Inflammatory macrophage (primary cell): ENCODE measurements around the gene PDZD7.

Source experiments
- DNase-seq, 2 donors: peaks; one replicate each; pipeline ENCODE4 v3.0.0-alpha.2; 2020 to 2022

The PDZD7 gene

DNA sequence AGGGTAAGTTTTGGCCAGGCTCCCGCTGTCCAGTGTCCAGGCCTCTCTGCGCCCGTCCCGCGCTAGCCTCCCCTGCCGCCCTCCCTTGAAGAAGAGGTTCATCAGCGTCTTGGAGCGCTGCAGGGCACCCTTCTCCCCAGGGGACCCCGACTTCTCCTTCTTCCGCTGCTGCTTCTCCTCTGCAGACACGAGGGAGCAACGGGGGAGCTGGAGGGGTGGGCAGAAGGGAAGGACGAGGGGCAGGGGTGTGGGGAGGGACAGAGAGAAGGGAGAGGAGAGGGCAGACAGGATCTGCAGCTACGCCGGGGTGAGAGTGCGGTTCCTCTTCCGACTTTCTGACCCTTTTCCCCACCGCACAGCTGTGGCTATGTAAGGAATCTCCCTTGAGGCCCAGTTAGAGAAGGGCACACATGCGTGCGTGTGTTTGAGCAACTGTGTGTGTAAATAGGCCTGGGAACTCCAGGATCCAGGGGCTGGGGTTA, 12.8 kb downstream of the PDZD7 start:
- DNase-seq, result peak in 1 of 2 donors; percentile 54

DNA sequence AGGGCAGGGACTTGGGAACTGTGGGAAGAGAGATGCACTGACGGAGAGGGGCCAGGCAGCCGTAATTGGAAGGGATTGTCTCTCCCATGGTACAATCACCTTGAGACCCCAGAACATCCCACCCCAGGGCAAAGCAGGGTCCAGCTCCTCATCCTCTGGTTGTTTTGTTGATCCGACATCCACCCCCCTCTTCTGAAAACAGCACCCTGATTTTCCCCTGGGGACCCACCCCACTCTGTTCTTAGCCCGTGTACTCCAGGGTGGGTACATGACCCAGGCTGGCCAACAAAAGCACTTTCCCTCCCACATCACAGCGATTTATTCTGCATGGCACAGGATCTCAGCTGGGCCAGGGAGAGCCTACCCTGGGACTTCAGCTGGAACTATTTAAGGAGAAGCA, 14.1 kb downstream of the PDZD7 start:
- DNase-seq, result no peak

DNA sequence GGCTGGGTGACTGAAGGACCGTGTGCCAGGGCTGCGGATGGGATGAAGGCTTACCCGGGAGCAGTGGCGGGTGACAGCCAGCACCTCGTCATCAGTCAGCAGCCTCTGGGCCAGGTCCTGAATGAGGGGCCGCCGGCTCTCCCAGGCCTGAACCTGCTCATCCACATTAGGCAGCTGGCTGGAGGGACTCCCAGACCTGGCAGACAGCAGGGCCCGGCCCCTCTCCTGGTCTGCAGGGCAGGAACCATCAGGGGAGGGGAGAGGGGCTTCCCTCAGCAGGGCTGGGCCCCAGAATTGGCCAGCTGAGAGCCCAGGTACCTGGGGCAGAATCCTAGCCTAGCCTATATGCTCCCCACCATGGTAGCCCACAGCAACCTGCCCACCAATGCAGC, 15.4 kb downstream of the PDZD7 start:
- DNase-seq, result no peak

DNA sequence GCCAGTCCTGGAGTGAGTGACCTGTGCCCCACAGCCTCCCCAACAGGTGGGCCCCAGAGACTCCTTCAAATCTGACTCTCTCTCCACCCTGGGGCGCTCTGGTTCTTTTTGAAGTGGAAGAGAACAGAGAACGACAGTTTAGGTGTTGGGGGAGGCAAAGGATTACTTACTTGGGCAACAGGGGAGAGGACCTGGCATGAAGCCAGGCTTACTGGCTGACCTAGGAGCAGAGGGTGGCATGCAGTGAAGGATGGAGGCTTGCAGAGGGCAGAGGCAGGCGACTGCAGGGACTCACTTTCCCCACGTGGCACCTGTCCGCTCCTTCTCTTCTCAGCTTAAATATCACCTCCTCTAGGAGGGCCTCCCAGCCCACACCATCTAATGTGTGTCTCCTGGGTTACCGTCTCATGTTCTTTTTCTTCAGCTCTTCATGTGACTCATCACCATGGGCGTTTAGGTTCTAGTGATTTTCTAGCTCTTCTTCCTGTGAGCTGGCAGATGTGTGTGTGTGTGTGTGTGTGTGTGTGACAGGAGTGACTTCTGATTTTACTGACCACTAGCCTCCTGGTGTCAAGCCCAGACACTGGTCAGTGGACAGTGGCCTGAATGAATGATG, 15.9 kb downstream of the PDZD7 start:
- DNase-seq, result peak; percentile 53 to 60

DNA sequence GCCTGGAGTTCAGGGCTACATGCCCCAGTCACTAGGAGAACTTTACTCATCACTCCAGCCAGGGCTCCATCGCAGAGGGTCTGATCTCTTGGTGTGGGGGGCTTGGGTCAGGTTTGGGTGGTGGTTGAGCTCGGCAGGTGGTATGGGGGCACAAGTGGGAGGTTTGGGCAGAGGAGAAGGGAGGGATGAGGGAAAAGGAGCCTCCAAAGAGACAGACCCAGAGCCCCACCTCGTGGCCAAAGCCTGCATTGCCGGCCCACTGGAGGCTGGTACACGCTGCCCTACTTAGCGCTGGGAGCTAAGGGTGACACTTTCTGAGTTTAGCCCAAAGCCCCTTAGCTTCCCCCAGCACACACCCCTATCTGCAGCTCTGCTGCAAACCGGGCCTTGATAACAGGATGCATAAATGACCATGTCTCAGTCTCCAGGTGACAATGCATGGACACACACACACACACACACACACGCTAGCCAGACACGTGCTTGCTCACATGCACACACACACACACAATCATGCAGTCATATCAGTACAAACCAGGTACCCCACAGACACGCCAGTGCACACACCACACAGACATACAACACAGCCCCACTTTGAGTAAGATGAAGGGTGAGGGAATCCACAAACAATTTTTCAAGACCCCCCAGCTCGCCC, 16.6 kb downstream of the PDZD7 start:
- DNase-seq, result peak; percentile 72 to 75

DNA sequence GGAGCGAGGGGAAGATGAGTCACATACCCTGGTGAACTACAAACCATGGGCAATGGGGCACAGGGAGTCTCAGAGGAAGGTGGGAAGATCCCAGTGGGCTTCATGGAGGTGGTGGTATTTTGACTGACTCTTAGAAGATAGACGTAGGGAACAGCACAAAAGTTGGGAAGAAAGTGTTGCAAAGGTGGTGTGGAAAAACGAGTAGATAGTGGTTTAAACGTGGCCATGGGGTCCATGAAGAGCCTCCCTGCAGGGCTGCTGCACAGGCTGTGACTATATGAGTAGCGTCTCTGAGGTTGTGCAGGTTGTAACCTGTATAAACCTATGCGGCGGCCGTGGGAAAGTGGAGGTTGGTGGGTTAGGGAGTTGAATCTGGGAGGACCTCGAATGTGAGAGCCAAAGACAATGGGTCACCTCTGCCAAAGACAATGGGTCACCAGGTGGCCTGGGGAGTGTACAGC, 17.5 kb downstream of the PDZD7 start:
- no peak for DNase-seq

DNA sequence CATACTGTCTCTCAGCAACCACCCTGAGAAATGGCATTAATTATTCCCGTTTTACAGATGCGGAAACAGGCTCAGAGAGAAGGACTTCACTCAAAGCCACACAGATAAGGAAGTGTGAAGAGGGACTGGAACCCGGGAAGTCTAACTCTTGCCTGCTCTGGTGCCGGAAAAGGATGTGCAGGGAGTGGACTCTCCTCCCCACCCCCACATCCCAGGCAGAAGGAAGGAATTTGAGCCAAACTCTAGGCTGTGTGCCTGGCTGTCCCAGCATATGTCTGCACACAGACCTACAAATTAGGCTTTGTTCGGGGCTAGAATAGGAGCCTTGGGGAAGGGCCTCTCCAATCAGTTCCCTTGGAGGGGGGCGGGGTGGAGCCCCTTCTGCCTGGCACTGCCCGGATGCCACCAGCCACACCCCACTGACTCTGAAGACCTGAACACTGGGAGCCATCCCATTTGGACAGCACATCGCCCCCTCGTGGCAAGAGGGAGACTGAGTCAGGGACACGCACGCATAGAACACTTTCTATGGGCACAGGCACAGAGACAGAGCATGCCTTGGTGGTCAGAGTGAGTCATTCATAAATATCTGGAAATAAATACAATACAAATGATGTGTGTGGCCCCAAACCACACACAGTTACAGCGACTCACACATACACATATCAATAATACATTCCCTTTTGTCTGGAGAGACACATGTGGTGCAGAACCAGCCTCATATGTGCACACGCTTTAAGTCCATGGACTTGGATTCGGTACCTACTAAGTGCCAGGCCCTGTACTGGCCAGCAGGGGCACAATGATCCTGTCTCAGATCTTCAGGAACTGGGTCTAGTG, 18.2 kb downstream of the PDZD7 start:
- peak; percentile 76 to 84 for DNase-seq

DNA sequence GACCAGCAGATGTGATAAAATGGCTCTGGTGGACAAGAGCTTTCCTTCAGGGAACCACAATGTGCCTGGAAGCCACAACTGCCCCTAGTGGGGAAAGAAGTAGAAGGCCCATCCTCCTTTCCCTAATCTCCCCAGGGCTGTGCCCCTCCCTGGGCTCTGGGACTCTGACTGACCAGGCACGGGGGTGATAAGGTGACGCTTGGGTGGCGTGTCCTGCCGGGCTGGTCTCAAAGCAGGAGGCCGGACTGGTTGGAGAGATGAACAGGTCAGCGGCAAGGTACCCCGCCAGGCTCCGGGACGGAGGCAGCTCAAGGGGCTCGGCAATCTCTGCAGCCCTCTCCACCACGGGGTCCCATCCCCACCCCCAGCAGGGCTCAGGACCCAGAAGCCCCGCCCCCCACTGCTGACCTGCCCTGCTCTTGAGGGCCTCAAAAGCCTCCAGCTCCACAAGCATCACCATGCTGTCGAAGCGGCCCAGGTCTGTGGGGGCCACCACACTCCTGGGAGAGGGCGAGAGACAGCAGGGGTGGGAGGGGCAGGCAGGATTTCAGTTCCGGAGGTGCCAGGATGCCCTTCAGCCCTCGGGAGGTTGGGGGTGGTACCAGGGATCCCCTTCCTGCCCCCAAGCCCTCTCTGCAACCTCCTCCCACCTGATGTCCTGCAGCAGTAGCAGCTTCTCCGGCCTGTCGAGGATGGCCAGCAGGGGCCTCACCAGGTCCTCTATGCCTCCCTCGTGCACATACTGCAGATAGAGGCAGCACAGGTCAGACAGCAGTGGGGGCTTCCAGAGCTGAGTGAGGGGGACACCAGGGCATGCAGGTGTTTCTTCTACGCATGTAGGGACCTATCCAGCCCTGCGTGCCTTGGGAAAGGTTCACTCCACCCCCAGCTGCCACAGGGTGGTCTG, 19.2 kb downstream of the PDZD7 start:
- DNase-seq, result no peak

DNA sequence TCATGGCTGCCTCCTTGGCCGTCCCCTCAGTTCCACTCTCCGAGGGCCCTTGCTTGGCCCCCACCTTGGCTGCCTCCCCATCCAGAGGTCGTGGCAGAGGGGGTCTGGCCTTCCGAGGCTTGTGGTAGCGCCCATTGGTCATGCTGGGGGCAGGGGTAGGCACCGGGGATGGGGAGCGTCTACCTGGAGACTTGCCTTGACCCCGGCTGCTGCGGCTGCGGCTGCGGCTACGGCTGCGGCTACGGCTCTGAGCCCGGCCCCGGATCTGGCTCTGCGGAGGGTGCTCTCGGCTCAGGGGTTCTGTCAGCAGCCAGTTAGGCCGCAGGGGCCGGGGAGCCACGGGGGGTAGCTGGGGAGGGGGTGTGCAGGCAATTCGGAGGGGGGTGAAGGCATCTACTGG, 20.6 kb downstream of the PDZD7 start:
- DNase-seq, result no peak

DNA sequence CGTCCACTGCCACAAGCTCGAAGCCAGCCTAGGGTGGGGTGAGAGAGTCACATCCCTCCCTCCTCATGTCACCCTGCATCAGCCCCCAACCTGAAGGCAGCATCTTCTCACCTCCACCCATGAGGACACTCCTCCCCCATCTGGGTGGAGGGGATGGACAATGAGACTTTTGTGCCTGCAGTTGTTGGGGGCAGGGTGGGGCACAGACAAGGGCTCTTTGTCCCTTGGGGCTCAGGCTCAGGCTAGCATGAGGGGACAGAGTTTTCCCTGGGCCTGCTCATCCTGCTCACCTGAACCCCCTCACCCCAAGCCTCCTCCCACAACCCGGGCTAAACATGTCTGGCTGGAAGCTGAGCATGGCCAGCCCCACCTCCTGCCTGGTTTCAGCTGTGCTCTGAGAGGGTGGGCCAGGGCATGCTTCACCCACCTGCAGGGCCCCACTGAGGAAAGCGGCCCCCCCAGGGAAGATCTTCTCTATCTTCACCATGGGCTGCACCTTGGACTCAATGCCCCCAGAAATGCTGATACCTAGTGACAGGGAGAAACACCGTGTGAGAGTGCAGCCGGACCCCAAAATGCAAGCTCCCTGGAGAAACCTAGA, 22.0 kb downstream of the PDZD7 start:
- no peak for DNase-seq

DNA sequence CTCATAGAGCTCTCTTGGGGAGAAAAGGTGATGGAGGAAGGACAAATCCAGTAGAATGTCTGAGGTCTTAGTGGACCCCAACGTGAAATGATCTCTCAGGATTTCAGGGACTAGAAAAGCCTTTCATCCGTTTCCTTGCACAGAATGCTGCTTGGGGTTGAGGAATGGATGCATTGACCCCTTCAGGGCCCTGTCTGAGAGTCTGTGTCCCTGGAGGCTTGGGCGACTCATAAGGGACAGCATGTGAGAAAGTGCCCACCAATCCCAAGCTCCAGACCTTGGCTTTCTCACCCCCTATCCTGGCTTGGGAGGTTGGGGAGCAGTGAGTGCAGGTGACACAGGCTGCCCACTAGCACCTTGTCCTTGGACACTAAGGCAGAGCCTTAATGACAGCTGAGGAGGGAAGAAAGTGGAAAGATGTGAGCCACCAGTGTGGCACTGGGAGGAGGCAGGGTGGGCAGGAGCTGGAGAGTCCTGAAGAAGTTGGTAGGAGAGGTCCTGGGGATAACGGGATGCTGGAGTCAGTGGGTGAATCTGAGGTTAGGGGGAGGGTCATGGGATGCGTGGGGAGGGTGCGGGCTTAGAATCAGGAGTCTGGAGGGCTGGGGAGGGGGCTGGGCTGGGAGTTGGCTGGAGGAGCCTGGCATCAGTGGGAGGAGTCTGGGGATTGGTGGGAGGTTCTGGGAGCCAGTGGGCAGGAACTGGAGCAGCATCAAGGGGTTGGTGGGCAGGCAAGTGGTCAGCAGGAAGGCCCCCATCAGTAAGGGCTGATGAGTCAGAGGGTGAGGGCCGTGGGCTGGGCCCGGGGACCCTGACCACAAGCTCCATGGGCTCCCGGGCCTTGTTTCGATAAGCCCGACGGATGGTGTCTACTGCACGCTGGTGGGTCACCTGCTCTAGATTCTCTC, 22.8 kb downstream of the PDZD7 start:
- DNase-seq, result no peak

DNA sequence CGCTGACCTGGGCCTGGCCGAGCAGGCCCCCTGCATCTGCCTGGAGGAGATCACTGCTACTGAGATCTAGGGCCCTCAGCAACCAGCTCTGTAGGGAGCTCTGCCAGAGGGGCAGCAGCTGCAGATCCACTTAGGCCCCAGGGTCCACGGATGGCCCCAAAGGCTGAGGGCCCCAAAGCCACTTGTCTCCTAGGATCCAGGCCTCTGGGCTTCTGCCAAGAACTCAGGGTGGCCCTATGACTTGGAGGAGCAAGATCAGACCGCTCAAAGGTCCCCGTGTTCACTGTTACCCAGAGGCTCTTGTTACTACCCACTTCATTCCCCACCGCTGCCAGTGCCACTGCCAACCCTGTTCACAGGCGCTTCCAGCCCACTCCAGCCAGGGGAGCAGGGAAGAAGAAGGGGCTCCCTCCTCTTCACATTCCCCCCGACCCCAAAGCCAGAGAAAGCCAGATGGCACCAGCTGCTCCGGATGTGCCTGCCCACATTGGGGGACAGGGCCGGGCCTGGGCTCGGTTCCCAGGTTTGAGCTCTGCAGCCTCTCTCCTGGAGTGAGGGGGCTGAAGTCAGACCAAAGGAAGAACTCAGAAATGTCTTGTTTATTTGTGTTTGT, 23.7 kb downstream of the PDZD7 start:
- DNase-seq, result no peak

DNA sequence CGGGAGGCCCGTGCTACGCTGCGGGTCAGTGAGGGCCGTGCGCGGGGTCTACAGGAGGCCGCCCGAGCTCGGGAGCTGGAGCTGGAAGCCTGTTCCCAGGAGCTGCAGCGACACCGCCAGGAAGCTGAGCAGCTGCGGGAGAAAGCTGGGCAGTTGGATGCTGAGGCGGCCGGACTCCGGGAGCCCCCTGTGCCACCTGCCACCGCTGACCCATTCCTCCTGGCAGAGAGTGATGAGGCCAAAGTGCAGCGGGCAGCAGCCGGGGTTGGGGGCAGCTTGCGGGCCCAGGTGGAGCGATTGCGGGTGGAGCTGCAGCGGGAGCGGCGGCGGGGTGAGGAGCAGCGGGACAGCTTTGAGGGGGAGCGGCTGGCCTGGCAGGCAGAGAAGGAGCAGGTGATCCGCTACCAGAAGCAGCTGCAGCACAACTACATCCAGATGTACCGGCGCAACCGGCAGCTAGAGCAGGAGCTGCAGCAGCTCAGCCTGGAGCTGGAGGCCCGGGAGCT, 24.3 kb downstream of the PDZD7 start:
- no peak for DNase-seq

DNA sequence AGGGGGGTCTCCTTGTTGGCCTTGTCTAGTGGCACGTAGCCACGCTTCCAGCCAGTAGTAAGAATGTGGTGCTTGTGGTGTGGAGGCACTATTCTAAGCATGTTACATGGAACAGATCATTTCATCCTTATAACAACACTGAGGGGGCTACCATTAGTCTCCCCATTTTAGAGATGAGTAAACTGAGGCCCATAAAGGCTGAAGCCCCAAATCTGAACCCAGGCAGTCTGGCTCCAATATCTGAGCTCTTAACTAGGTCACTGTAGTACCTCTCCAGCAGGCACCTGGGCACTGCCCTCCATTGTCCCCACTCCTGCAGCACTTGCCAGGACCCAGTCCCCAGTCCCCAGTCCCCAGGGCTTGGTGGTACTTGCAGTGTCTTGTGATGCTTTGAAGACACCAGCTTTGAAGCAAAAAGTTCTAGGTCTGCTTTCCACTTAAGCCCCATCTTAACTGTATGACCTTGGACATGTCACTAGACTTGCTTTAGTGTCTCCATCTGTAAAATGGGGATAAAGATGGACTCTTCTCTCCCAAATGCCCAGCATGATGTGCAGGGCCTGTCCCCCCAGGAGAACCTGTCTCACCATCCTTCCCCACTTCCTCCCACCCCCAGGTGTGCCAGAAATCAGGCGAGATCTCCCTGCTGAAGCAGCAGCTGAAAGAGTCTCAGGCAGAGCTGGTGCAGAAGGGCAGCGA, 24.9 kb downstream of the PDZD7 start:
- no peak for DNase-seq

DNA sequence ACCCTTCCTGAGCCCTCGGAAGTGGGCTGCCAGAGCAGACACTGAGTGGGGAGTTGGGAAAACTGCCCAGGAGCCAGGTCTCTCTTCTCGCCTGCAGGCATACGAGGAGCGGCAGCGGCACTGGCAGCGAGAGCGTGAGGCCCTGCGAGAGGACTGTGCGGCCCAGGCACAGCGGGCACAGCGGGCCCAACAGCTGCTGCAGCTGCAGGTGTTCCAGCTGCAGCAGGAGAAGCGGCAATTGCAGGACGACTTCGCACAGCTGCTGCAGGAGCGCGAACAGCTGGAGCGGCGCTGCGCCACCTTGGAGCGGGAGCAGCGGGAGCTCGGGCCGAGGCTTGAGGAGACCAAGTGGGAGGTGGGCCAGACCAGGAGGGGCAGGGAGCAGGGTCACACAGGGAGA, 25.6 kb downstream of the PDZD7 start:
- DNase-seq, result no peak

DNA sequence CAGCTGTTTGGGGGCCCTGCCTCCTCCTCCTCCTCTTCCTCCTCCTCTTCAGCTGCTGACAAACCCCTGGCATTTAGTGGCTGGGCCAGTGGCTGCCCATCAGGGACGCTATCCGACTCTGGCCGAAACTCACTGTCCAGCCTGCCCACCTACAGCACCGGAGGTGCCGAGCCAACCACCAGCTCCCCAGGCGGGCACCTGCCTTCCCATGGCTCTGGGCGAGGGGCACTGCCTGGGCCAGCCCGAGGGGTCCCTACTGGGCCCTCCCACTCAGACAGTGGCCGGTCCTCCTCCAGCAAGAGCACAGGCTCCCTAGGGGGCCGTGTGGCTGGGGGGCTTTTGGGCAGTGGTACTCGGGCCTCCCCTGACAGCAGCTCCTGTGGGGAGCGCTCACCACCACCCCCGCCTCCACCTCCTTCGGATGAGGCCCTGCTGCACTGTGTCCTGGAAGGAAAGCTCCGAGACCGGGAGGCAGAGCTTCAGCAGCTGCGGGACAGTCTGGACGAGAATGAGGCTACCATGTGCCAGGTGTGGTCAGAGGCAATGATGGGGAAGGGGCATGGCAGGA, 27.2 kb downstream of the PDZD7 start:
- DNase-seq, result no peak

DNA sequence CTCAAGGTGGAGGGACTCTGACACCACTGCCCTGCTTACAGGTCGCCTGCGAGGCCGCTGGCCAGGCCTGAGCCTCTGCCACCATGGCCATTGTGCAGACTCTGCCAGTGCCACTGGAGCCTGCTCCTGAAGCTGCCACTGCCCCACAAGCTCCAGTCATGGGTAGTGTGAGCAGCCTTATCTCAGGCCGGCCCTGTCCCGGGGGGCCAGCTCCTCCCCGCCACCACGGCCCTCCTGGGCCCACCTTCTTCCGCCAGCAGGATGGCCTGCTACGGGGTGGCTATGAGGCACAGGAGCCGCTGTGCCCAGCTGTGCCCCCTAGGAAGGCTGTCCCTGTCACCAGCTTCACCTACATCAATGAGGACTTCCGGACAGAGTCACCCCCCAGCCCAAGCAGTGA, 28.5 kb downstream of the PDZD7 start:
- no peak for DNase-seq

DNA sequence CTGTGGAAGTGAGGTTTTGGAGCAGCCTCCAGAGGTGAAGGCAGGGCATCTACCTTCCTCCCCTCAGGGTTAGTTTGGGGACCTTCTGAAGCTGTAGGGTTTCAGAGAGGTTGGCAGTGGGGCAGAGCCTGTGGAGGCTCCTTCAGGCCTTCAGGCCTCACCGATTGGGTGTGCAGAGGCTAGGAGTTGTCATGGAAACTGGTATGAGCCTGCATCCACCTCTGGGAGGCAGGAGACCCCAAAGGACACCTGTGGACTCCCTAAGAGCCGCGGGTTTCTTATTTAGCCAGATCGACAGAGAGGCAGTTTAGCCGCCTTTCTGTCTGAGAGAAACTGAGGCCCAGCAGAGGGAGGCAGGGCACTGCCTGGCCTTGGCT, 29.3 kb downstream of the PDZD7 start:
- no peak for DNase-seq

DNA sequence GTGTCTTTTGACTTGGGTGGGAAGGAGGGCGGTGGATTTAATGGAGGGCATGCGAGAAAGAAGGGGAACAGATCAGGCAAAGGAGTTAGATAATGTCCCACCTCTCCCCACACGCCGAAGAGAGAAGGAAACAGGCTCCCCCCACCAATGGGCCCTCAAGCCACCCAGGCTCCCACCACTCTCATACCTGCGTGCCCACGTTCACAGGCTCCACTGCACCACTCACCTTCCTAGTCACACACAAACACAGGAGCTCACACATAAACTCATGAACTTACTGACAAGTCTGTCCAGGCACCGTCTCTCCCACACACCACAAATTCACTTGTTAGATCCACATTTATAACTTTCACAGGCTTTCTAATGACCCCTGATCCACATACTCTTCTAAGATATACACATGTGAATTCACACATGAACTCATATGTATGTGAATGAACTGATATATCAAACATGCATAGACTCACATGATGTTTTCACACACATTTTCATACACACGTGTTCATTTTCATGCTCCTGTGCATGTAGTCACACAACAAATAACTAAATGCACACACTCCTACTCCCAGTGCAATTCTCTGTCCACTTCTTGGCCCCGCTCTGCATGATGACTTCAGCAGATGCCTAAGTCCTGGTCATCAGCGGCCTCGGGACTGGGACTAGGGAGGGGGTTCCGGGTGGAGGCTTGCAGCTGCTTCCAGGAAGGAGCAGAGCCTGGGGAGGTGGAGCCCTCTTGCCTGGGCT, 29.8 kb downstream of the PDZD7 start:
- peak in 1 of 2 donors; percentile 56 for DNase-seq
